PC-3 (cell line): ENCODE results near the gene TNXB.

Experiments
- EZH2 ChIP-seq: fragments of 300-600 bp; sonication (generic); IDR thresholded peaks from one replicate; pipeline ENCODE4 v1.6.1; 2017; ENCODE audit warnings: antibody characterized with exemption, mild to moderate bottlenecking, low read length; ENCODE audit not compliant: unreplicated experiment
- TF ChIP-seq, protein P1 (sequence below): fragments of 300-600 bp; sonication (generic); conservative IDR thresholded peaks from 2 replicates; pipeline ENCODE4 v1.5.1; 2017; ENCODE audit warnings: antibody characterized with exemption, low read depth, mild to moderate bottlenecking, low read length

DNA sequence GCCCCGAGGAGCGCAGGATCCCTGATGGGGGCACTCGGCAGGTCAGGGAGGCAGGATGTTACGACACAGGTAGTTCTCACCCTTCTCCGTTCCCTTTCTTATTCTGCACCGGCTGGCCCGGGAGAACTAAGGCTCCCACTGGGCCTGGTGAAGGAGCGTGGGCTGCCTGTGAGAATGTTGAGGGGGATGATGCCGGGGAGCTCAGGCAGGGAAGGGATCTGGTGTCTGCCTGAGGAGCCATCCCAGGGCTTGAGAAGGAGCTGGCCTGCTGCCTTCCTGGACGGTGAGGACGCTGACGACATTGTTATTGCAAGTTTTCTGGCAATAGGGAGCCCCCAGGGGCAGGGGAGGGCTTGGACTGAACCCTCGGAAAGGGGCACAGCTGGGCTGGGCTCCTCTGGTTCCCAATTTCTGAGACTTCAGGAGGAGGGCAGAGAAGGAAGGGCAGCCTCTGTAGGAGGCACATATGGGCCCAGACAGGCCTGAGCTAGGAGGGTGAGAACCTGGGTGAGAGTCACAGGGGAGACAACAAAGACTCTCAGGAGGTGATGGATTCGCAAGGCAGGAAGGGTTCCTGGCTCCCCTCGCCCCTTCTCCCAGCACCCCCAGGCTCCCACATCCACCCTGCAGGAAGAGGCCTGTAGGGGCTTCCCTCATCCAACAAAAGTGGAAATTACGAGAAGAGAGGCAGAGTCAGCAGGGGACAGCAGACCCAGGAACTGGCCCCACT, 38.2 kb downstream of the TNXB start:
- TF ChIP-seq, protein P1, sequence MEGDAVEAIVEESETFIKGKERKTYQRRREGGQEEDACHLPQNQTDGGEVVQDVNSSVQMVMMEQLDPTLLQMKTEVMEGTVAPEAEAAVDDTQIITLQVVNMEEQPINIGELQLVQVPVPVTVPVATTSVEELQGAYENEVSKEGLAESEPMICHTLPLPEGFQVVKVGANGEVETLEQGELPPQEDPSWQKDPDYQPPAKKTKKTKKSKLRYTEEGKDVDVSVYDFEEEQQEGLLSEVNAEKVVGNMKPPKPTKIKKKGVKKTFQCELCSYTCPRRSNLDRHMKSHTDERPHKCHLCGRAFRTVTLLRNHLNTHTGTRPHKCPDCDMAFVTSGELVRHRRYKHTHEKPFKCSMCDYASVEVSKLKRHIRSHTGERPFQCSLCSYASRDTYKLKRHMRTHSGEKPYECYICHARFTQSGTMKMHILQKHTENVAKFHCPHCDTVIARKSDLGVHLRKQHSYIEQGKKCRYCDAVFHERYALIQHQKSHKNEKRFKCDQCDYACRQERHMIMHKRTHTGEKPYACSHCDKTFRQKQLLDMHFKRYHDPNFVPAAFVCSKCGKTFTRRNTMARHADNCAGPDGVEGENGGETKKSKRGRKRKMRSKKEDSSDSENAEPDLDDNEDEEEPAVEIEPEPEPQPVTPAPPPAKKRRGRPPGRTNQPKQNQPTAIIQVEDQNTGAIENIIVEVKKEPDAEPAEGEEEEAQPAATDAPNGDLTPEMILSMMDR: no peak
- TF ChIP-seq EZH2: no peak
